SK-N-MC (cell line): ENCODE results near the gene SH3GL3.

Experiments
- EZH2 ChIP-seq: fragments of 200-600 bp; sonication (generic); IDR thresholded peaks from one replicate; pipeline ENCODE4 v1.6.1; 2017; ENCODE audit warnings: antibody characterized with exemption
- FOXP2 ChIP-seq: optimal IDR thresholded peaks from 2 replicates; pipeline ENCODE3; 2011; ENCODE audit warnings: mild to moderate bottlenecking, moderate library complexity; ENCODE audit not compliant: insufficient read depth; ENCODE audit errors: extremely low read length, control extremely low read depth
- POLR2AphosphoS5 ChIP-seq: IDR thresholded peaks from 2 replicates; pipeline ENCODE4 v1.6.1; 2012; ENCODE audit warnings: mild to moderate bottlenecking, low read depth, low read length, borderline replicate concordance

GRCh38 chr15:83587091-83587490, 139.9 kb downstream of the SH3GL3 start:
- no peak for TF ChIP-seq POLR2AphosphoS5
- TF ChIP-seq EZH2 = no peak
- TF ChIP-seq FOXP2 = no peak
